Smooth muscle cell of the brain vasculature (primary cell): ENCODE results near the gene NR2C1.
"Not testable (repeated sequence)": the region's sequence is repeated elsewhere in the genome, so short reads cannot be mapped to it uniquely, and the experiment has no call there.

Experiments
- DNase-seq: peaks from one replicate; pipeline ENCODE4 v3.0.0-alpha.2; 2012; ENCODE audit warnings: low read depth, low spot score

The NR2C1 gene

DNA sequence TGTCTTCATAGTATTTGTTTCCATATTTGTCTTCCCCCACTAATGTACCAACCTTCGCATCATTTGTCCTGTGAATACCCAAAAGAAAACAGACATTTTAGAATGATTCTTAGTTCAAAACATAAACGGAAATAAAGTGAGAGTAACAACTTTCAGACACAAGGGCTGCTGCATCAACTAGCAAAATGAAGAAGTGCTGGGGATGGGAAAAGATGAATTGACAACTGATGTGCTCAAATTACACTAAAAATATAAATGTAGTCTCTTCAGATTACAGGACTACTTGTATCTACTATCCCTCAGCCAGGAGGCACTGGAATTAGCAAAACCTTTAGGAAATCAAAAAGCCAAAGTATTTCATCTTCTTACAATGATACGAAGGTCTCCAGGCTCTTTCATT is 70.7 kb downstream of the NR2C1 start:
- no peak for DNase-seq

DNA sequence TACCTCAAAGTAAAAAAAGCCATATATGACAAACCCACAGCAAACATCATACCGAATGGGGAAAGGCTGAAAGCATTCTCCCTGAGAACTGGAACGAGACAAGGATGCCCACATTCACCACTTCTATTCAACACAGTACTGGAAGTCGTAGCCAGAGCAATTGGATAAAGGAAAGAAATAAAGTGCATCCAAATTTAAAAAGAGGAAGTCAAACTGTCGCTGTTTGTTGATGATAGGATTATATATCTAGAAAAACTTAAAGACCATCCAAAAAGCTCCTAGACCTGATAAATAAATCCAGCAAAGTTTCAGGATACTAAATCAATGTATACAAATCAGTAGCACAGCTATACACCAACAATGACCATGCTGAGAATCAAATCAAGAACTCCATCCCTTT is 75.1 kb downstream of the NR2C1 start:
- DNase-seq: no peak

DNA sequence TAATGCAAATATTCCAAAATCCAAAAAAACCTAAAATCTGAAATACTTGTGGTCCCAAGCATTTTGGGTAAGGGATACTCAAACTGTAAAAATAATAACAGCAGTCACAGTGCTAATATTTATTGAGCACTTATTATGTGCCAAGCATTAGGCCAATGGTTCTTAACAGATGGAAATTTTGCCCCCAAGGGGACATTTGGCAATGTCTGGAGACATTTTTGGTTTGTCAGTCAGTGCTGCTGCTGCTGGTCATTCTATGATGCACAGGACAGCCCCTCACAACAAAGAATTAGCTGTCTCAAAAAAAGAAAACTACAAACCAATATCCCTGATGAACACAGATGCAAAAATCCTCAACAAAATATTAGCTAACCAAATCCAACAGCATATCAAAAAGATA is 75.7 kb downstream of the NR2C1 start:
- DNase-seq: no peak

DNA sequence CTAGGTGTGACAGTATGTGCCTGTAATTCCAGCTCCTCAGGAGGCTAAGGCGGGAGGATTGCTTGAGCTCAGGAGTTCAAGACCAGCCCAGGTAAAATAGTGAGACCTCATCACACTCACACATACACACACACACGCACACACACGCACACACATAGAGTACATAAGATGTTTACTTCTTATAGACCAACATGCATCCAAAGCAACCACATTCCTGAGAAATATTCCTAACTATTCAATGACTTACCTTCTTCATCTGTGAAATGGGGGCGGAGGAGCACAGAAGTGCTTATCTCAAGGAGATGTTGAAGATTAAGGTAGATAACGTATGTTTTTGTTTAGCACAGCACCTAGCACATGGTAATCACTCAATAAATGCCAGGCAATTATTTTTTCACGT is 76.4 kb downstream of the NR2C1 start:
- no peak for DNase-seq

DNA sequence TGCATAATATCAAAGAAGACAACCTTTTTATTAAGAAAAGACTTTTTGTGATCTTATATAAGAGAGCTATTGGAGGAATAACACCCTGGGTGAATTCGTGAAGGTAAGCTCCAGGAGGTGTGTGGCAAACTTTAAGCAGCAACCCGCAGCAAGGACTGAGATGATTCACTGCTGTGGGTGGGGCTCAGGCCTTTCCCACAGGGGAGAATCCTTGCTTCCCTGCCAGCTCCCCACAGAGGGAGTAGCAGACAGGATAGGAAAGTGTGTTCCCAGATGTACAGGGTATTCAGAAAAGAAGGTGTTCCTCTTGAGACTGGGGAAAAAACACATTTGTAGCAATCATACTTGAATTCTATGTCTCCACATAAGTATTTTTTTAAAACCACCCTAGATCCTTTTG is 79.1 kb downstream of the NR2C1 start:
- peak; percentile 39 for DNase-seq

DNA sequence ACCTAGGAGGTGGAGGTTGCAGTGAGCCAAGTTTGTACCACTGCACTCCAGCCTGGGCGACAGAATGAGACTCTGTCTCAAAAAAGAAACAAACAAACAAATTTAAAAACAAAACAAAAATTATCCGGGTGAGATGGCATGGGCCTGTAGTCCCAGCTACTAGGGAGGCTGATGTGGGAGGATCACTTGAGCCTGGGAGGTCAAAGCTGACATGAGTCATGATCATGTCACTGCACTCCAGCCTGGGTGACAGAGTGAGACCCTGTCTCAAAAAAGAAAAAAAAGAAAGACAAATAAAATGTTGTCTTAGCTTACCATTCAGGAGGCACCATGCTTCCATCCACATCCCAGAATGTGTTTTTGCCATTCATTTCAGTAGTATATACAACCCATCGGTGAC is 79.6 kb downstream of the NR2C1 start:
- not testable (repeated sequence) for DNase-seq

DNA sequence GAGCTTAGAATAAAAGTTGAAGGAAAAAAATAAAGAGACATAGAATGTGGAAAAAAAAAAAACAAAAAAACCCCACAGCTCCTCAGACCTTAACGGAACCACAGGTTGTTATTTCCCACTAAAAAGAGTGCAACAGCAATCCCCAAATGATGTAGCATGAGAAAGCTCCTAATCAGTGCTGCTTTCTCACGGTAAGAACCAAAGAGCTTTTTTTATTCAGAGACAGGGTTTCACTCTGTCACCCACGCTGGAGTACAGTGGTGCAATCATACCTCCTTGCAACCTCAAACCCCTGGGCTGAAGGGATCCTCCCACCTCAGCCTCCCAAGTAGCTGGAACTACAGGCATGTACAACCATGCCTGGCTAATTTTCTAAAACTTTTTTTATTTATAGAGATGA is 83.2 kb downstream of the NR2C1 start:
- DNase-seq: no peak

DNA sequence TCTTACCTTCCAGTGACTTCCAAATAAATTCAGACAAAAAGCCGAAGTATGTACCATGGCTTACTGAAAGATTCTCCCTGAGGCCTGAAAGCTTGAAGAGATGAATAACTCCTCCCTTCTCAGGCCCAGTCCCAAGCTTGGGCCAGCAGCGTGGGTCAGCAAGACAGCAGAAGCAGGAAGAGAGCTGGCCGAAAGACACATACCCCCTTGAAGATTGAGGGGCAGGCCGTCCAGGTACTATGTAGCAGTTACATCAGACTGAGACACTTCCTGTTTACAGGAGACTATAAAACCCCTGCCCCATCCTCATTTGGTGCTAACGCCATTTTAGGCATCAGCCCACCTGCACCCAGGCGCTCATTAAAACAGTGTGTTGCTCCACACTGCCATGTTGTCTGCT is 84.9 kb downstream of the NR2C1 start:
- no peak for DNase-seq

DNA sequence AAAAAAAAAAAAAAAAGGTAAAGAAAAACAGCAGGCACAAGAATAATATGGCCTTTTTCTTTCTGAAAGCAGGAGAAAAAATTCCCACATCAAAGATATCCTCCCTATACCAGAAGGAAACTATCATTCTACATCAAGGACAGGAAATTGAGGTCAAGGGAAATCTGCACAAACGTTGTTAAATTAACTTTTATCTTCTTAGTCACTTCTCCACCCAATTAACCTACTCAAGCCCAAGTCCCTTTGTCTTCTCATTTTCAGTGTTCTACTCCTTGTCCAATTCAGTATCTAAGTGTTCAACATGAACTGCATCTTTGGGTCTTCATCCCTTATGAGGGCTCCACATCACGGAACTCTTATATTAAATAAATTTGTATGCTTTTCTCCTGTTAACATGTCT is 85.6 kb downstream of the NR2C1 start:
- no peak for DNase-seq

DNA sequence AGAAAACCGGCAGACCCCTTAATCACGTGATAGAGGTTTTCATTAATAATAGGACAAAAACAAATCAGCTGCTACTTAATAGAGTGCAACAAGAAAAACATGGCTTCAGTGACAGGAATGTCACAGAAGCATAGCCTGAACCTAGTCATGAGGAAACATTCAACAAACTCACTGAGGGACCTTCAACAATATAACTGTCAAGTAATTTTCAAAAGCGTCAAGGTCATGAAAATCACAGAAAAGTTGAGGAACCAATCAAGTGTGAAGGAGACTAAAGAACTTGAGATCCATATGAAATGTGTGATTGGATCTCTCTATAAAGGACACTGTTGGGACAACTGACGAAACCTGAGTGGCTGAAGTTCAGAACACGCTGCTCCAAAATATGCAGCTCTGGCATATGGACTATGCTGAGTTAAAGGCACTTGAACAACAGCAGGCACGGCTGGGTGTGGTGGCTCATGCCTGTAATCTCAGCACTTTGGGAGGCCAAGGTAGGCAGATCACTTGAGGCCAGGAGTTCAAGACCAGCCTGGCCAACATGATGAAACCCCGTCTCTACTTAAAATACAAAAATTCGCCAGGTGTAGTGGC is 86.2 kb downstream of the NR2C1 start:
- no peak for DNase-seq

DNA sequence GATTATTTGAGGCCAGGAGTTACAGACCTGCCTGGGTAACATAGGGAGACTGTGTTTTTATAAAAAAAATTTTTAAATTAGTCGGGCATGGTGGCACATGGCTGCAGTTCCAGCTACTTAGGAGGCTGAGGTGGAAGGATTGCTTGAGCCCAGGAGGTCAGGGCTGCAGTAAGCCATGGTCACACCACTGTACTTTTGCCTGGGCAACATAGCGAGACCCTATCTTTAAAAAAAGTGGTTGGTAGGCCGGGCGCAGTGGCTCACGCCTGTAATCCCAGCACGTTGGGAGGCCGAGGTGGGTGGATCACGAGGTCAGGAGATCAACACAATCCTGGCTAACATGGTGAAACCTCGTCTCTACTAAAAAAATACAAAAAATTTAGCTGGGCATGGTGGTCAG is 88.3 kb downstream of the NR2C1 start:
- DNase-seq: not testable (repeated sequence)

DNA sequence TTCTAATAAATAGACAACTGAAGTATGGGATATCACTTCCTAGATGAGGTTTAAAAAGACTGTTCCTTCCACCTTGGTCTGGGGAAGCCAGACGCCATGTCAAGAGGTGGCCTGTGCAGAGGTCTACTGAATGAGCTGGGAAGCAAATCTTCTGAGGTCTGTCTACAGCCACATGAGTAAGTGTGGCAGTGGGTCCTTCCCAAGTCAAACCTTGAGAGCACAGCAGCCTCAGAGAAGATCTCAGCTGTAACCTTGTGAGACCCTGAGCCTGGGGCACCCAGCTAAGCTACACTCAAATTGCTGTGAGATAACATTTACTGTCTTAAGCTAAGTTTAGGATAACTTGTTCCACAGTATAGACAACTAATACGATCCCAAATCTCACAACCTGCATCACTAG is 90.1 kb downstream of the NR2C1 start:
- DNase-seq: no peak

DNA sequence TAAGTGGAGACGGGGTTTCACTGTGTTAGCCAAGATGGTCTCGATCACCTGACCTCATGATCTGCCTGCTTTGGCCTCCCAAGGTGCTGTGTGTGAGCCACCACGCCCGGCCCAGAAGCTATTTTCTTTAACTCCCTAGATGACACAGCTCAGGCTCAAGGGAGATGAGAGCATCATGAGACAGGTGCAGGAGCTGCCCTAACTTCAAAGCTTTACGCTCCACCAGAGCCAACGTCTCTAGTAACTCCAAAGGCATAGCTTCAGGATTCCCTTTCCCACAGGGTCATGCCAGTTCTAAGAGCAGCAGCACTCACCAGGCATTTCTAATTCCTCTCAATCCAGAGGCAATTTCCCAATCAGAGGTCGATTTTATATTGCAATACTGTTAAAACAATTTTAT is 91.0 kb downstream of the NR2C1 start:
- no peak for DNase-seq

DNA sequence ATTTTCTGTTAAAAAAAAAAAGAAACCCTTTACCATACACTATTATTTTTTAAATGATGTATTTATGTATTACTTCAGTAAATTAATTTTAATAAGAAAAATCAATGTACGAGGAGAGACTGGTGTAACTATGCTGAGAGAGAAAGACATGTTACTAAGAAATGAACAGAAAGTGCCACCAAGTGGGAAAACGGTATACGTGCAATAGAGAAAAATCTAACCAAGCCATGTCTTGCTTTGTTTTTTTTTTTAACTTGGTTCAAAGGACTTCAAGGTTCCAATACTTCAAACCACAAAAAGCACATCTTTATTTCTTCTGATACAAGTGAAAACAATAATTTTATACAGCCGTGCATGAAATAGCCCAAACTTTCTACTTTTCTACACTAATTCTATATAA is 92.8 kb downstream of the NR2C1 start:
- no peak for DNase-seq

DNA sequence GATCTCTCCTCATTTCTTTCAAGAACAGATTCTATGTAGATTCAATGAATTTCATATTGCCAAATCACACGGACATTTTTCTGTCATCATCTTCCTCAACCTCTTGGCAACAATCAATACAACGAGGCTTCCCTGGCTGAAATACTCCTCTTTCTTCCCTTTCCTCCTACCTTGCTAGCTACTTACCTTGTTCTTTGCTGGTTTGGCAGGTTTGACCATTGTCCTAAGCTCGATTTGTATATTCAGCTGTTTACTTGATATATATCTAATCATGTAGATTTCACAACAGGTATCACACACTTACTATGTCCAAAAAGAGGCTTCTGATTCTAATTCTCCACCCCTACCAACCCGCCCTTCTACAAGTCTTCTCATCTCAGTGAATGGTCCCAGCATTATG is 93.5 kb downstream of the NR2C1 start:
- no peak for DNase-seq

DNA sequence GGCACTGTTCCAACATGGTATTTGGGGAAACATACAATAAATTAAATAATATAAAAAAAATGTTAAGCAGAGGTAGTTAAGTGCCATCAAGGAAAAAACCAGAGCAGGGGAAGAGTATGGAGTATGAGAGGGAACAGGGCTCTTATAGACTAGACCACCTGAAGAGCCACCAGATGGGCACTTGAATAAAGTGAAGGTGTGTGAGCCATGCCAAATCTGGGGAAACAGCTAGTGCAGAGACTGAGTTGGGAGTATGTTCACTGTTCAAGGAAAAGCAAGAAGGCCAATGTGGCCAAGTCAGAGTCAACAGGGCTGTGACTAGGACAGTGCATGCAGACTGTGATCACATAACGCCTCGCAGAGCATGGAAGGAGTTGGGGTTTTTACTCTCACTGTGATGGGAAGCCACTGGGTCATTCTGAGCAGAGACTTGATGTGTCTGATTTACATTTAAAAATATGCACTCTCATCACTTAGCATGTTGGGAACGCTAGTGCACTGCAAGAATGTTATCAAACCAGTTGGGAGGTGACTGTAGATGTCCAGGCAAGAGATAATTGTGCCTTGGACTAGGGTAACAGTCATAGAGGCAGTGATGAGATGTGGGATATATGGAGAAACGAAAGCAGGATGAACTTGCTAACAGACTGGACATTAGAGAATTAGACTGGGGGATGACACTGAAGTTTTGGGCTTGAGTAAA is 95.5 kb downstream of the NR2C1 start:
- no peak for DNase-seq

DNA sequence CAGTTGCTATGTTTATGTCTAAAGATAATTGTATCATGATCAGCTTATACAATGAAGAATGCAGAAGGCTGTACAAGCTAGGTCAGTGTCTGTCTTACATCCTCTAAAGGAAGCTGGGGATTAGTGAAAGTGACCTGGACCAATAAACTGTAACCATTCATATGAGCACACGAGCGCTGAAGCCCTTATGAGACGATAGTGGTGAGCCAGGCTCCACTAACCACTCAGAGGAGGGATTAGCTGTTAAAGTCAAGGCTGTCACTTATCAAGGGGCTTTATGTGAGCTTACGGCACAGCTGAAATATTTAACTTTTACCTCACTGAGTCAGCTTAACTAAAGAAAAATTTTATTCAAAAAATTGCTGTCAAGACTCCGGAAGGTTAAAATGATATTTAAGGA is 100.2 kb downstream of the NR2C1 start:
- no peak for DNase-seq

DNA sequence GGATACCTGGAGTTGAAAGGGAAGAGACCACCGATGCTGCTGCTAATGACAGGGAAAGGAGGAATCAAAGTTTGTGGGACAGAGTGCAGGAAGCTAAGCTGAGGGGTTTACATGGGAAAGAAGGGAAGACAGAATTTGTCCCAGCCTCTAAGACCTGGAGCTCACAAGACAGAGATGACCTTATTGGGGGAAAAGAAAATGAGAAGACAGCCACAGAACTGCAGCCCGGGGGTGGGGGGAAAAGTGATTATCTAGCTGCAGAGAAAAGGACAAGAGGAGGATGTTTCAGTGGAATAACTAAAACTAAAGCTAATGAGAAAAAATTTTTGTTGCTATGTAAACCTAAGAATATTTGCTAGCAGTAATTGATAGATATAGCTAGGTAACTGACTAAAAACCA is 100.6 kb downstream of the NR2C1 start:
- no peak for DNase-seq

DNA sequence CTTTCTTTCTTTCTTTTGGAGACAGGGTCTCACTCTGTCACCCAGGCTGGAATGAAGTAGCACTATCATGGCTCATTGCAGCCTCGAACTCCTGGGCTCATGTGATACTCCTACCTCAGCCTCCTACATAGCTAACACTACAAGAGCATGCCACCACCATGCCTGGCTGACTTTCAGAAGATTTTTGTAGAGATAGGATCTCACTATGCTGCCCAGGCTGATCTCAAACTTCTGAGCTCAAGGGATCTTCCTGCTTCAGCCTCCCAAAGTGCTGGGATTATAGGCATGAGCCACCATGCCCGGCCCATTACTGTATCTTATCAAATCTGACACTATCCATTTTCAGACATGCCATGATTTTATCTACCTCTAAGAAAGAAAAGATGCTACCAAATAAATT is 101.5 kb downstream of the NR2C1 start:
- no peak for DNase-seq

DNA sequence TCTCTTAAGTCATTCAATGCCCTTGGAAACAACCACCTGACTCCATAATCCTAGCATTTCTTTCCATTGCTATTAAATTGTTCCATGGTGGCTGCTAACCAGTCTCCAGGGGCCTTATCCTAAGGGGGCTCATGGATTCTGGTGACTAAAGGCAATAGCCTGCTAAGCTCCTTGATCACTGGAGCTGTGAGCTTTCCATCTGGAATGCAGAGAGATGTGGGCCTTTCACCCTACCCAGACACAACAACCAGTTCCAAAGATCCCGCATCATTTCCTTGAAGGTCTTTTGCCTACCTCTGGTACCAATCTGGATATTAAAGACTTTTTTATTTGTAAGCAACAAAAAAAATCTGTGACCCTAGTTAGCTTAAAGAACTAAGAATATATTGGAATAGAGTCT is 102.9 kb downstream of the NR2C1 start:
- no peak for DNase-seq
